ENCODE data around the gene MGAT2.

The MGAT2 gene

GRCh38 chr14:49598485-49599300, 21.9 kb upstream of the MGAT2 start, which contains the start of gene LRR1:
Gene LRR1 (plus strand): TSS chr14:49598940. CDS start chr14:49599021, 81 bp downstream.
- ChIA-PET POLR2A (interaction anchor here (0.7 to 1.7 kb wide), 4 partner anchors 12 to 264 kb away, joined by 5 to 11 read pairs (median 8); partner anchors contain the start of genes MGAT2, RPL36AL and RPS29), CTCF (interaction anchor here (0.6 to 3.1 kb wide), 8 partner anchors 9 to 263 kb away, joined by 3 to 44 read pairs (median 3); partner anchors contain the start of genes DNAAF2, MGAT2, NEMF and RPL36AL)
- TF ChIP-seq CTCF (IDR thresholded peaks at IDR 0.05; ENCODE audit: control extremely low read depth, extremely low read depth, low read depth, missing control alignments) = no peak
- peak; percentile 82 for DNase-seq (ENCODE audit: extremely low spot score)

GRCh38 chr14:49607583-49607982, 13.0 kb upstream of the MGAT2 start:
- no peak for DNase-seq (ENCODE audit: extremely low spot score)
- no peak for TF ChIP-seq CTCF (IDR thresholded peaks at IDR 0.05; ENCODE audit: control extremely low read depth, extremely low read depth, low read depth, missing control alignments)
- ChIA-PET CTCF (interaction anchor here (0.9 to 1.4 kb wide), 3 partner anchors 11 to 20 kb away, joined by 3 to 6 read pairs (median 3); partner anchors contain the start of genes MGAT2 and RPL36AL), POLR2A (no interaction called here)

- no peak for DNase-seq (ENCODE audit: extremely low spot score)
- CTCF ChIA-PET = interaction anchor here (1.3 to 2.6 kb wide), 3 partner anchors 8 to 25 kb away, joined by 5 to 13 read pairs (median 6); partner anchors contain the start of genes MGAT2 and RPL36AL
- POLR2A ChIA-PET = no interaction called here
- no peak for TF ChIP-seq CTCF (IDR thresholded peaks at IDR 0.05; ENCODE audit: control extremely low read depth, extremely low read depth, low read depth, missing control alignments)
Observed at GRCh38 chr14:49612251-49612650, 8.3 kb upstream of the MGAT2 start.

DNA sequence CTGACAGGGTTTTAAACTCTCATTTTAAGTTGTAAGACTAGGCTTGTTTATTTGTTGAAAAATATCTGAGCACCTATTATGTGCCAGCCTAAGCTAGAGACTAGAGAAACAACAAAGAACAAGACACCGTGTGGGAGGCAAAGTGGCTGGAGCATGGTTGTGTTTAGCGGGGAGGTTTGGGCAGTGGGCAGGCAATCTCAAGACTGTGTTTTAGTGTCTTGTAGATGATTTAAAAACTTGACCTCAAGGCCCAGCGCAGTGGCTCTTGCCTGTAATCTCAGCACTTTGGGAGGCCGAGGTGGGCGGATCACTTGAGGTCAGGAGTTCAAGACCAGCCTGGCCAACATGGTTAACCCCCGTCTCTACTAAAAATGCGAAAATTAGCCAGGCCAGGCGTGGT, 7.9 kb upstream of the MGAT2 start:
- POLR2A ChIA-PET = no interaction called here
- CTCF ChIA-PET = interaction anchor here (1.3 to 2.6 kb wide), 3 partner anchors 8 to 25 kb away, joined by 5 to 13 read pairs (median 6); partner anchors contain the start of genes MGAT2 and RPL36AL

DNA sequence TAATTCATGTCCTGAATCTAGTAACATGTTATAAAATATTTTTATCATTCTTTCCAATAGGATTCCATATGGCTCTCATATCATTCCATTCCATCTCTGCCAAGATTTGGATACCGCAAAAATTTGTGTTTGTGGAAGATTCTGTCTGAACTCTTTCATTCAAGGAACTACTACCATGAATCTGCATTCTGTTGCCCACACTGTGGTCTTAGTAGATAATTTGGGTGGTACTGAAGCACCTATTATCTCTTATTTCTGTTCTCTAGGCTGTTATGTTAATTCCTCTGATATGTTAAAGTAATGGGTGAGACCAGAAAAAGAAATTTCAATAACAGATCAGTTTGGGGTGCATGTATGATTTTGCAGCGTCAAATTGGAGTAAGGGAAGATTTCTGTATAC, 6.4 kb upstream of the MGAT2 start:
- TF ChIP-seq CTCF (IDR thresholded peaks at IDR 0.05; ENCODE audit: control extremely low read depth, extremely low read depth, low read depth, missing control alignments) = no peak
- DNase-seq (ENCODE audit: extremely low spot score) = no peak
- CTCF ChIA-PET = no interaction called here
- POLR2A ChIA-PET = no interaction called here

More for the DNA sequence above, 7.9 kb upstream of the MGAT2 start:
- TF ChIP-seq CTCF (IDR thresholded peaks at IDR 0.05; ENCODE audit: control extremely low read depth, extremely low read depth, low read depth, missing control alignments) = no peak
- no peak for DNase-seq (ENCODE audit: extremely low spot score)

GRCh38 chr14:49615776-49616175, 4.8 kb upstream of the MGAT2 start:
- TF ChIP-seq CTCF (IDR thresholded peaks at IDR 0.05; ENCODE audit: control extremely low read depth, extremely low read depth, low read depth, missing control alignments) = no peak
- CTCF ChIA-PET = interaction anchor here (0.8 kb wide), 1 partner anchor 10 kb away, joined by 3 read pairs; no protein-coding TSS in a partner anchor
- DNase-seq (ENCODE audit: extremely low spot score) = no peak
- POLR2A ChIA-PET = no interaction called here
